HG03469 (cell line): Measurements from ENCODE around the gene PRKD1.

Experiments used
- ATAC-seq: cut with Tn5 transposase; IDR thresholded peaks from one replicate; pipeline ENCODE4 v1.9.1; 2021; ENCODE audit warnings: mild to moderate bottlenecking, moderate library complexity, moderate number of reproducible peaks; ENCODE audit not compliant: unreplicated experiment

Gene PRKD1

DNA sequence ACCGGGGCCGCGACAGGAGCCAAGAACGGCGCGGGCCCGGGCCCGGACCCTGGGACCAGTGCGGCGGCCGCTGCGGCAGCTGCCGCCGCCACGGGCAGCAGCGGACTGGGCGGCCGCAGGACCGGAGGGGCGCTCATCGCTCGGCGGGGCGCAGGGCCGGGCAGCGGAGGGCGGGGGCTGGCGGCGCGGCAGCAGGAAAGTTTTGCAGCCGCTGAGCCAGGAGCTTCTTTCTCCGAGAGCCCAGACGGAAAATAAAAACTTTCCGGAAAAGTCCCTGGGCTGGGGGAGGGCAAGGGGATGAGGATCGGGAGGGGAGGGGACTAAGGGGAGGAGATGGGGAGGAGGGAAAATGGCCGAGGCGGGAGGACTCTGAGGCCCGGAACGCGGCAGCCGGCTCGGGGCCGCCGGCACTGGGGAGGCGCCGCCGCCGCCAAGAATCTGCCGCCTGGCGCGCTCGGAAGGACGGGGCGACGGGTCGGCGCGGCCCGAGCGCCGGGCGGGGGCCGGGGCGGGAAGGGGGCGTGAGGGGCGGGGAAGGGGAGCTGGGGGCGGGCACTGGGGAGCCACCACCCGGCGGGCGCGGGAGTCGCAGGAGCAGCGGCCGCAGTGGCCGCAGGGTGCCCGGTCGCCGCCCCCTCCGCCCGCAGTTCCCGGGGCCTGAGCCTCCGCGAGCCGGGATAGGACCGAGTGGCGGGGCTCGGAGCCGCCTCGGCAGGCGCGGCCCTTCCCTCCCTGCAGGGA, at the start of gene PRKD1:
Gene PRKD1, minus strand, starts transcription at position 472 of the 741 bp plus-strand sequence.
- ATAC-seq: no peak

DNA sequence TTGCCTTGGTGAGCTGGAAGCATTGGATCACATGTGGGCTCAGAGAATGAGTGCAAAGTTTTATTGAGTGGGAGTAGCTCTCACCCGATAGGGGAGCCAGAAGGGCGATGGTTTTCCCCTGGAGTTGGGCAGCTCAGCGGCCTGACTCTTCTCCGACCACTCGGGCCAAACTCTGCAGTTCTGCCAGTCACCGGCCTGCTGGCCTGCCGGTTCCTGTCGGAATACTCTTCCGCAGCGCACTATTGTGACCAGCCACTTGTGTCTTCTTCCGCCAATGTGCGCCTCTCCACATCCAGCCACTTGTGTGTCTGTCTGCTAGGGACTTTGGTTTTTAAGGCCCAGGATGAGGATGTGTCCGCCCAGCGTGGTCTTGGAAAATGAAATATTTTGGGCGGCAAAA, 43.5 kb upstream of the PRKD1 start:
- no peak for ATAC-seq

DNA sequence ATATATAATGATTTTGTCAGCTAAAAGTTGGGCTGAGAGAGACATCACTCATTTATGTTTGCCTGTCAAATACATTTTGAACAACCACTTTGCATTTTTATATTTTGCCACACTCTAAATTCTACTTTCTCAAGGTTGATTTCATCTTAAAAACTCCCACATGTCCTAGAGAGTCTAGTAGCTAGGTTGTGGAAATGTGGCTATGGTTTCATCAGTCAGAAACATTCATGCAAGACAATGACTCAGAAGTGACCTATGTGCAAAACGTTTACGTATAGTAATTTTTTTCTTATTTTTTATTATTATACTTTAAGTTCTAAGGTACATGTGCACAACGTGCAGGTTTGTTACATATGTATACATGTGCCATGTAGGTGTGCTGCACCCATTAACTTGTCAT, 27.4 kb upstream of the PRKD1 start:
- no peak for ATAC-seq

DNA sequence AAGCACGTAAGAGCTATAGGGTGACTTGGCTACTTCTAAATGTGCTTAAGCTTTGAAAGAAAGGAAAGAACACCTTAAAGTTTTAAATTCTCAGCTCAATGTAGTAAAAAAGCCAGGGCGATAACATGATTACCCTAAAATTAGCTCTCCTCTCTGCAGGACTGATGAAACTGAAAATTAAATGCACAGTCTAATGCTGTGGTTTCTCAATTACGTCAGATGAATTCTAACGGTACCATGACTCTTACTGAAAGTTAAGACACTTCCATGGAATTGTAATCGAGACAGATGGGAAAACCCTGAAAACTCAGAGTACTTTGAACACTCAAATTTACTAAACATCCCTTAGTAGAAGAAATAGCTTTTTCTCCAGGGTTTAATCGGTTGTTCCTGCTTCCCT, 25.9 kb upstream of the PRKD1 start:
- ATAC-seq: no peak

DNA sequence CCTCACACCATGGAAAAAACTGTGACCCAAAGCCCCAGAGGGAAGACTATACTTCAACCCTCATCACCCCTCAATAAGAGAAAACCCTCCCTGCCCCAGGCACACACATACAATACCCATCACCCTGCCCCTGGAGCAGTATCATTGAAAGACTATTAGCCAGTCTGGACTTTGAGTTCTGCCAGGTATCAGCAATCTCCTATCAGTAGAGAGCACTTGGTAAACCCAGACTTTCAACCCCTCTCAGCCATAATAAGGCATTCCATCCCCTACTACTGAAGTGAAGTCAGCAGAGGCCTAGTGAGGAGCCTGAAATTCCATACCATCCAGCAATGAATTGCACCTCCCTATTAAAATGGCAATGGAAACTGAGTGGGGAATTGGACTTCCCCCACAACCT, 16.4 kb upstream of the PRKD1 start:
- ATAC-seq: no peak

DNA sequence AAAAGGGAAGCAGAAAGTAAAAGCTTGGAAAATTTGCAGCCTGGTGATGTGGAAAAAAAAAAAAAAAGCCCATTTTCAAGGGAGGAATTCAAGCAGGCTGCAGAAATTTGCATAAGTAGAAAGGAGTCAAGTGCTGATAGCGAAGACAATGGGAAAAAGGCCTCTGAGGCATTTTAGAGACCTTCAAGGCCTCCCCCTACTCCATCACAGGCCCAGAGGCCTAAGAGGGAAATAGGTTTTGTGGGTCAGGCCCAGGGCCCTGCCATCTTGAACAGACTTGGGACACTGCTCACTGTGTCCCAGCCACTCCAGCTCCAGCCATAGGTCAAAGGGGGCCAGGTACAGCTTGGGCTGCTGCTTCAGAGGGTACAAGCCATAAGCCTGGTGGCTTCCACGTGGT, 13.8 kb upstream of the PRKD1 start:
- ATAC-seq: no peak

DNA sequence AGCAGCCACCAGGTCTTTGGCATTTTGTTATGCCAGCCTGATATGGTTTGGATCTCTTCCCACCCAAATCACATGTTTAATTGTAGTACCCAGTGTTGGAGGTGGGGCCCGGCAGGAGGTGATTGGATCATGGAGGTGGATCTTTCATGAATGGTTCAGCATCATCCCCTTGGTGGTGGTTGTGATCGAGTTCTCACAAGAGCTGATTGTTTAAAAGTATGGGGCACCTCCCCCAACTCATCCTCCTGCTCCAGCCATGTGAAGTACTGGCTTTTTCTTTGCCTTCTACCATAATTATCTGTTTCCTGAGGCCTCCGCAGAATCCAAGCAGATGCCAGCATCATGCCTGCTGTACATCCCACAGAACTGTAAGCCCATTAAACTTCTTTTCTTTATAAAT, 12.8 kb upstream of the PRKD1 start:
- no peak for ATAC-seq

DNA sequence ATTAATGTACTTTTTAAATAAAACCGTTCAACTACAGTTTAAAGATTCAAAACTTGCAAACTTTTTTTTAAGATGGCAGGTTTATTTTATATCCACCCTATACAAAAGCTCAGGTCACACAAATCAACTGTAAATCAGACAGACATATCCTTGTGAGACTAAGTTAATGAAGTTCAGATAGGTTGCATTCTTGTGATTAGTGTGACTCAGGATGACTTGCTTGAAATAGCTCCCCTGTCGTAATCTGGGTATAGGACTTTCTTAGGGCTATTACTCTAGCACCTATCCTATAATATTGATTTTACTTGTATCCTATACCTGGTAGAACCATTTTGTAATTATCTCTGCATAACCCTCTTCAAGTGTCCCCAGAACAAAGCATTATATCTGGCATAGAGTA, 9.5 kb upstream of the PRKD1 start:
- ATAC-seq: no peak

DNA sequence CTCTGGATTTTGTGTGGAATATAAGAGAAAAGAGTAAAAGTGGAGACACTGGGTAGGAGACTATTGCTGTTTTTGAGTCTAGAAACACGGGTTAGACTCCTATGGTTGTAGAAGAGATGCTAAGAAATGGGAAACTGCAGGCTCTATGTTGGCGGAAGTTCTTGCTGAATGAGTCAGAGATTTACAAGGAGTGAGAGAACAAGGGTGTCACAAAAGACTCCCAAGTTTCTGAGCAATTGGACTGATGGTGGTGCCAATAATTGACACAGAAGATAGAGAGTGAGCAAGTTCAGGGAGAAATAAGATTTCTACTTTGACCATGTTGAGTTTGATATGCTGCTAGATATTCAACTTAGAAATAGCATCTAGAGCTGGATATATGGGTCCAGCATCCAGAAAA, 2.6 kb upstream of the PRKD1 start:
- ATAC-seq: no peak

DNA sequence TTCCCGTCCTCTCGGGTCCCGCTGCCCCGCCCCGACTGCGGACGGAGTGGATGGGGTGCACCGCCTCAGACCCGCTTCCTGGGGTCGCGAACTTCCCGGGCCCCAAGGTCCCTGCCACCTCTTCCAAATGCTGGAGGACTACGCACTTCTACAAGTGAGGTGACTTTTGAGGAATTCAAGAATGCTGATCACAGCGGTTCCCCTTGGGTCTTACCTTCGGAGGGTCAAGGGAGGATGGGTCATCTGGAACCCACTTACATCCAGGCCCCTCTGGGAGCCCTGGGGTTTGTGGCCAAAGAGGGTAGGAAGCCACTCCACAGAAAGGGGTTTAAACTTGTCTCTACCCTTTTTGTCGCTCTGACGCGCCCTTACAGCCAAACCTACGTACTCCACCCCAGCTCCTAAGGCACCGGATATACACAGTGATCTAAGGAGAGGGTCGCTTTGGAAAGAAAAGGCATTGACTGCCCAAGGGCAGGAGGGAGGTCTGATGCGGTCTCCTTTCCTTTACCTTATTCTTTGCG, 532 bp upstream of the PRKD1 start:
- no peak for ATAC-seq

DNA sequence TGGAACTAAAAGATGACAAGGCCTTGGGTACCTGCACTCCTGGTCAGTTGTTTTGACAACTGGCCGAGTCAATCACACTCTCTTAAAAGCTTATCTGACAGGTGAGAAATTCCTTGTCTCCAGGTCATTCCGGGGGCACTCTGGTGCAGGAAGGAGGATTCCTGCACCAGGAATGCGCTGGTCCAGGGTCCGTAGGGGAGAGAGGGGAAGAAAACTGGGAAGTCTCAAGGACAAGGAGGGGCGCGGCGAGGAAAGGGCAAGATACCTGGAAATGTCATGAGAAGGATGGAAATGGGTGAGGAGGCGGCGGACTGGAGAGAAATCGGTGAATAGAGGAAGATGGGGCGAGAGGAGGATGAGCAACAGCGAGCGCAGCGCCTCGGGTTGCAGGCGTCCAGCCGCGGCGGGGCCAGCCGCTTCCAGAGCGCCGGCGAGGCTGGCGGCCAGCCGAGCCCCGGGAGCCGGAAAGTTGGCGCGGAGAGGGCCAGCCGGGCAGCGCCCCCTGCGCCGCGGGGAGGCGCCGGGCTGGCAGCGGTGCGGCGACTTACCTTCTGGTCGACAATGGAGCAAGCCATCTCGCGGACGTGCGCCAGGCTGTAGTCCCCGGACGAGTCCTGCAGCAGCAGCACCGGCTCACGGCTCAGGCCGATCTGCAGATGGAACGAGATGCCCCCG, 809 bp downstream of the PRKD1 start:
- no peak for ATAC-seq

DNA sequence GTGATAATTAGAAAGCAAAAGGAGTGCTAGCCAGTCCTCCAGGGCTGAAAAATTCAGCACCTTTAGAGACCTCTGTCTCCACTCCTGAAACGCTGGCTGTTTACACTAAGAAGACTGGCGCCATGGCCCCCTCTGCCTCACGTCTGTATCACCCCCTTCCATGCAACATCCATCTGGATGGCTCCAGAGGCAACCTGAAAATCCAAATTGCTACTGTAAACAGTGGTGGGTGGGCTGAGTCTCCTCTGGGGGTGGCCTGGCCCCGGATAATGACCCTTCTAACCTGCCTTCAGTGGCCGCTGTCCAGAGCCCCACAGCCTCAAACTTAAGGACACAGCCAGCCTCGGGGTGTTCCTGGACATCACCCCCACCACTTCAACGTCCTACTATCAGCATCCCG, 1.4 kb downstream of the PRKD1 start:
- no peak for ATAC-seq

DNA sequence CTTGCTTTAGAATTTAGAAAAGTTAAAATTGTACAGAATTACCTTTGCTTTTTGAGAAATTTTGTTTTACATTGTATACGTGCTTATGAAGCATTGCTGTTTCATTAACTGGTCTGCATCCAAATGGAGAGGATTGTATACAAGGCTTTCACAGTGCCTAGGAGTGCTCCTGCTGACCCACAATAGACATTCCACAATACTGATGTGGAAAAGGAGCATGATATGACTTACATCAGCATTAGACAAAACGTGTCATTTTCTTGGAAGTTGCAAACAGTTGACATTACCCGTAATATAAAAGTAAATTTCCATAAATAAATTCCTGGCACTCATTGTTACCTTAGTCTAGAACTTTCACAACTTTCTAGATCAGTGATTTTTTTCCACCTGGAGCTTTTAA, 1.9 kb downstream of the PRKD1 start:
- ATAC-seq: no peak

DNA sequence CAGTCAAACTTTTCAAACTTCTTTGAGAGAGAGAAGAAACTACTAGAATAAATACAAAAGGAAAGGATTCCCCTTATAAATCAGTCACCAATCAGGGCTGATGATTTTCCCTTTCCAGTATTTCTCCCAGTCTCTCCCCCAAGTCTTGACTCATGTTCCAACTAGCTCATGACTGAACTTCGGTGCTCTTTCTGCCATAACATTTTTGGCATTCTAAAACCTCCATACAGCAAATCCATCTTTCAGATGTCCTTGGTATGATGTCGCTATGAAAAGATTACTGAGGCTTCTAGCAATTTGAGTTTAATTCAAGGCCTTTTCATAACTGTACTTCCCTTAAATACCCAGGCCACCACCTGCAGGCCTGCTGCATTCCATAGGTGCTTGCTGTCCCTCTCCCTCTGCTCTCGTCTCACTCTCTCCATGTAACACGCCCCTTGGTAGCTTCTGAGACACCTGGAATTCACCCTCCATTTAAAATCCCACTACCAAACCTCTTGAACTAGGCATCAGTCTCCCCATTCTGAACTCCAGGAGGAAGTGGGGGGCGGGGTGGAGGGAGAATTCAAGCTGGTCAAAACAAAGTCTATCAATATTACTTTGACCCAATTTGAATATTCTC, 2.4 kb downstream of the PRKD1 start:
- no peak for ATAC-seq

DNA sequence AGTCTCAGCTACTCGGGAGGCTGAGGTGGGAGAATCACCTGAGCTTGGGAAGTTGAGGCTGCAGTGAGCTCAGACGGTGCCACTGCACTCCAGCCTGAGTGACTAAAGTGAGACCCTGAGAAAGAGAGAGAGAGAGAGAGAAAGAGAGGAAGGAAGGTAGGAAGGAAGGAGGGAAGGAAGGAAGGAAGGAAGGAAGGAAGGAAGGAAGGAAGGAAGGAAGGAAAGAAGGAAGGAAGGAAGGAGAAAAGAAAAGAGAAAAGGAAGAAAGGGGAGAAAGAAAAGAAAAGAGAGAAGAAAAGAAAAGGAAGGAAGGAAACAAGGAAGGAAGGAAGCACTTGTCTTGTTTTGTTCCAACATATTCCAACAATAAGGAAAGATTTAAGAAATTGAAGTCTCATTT, 7.8 kb downstream of the PRKD1 start:
- ATAC-seq: no peak

DNA sequence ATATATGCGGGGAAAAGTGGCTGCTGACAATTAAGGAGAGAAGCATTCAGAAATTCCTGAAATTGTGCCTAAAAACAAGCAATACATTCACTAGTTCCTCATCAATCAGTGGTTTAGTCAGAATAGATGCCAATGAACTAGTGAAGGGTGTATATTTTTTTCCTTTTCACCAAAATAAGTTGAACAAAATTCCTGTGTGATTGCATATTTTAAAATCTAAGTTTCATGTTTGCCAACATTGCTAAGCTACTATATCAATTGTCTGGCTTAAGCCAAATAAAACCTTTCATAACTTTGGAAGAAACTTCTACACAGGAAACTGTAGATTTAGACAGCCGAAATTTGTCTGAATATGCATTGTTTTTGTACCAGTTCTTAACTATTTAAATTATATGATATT, 8.7 kb downstream of the PRKD1 start:
- no peak for ATAC-seq

DNA sequence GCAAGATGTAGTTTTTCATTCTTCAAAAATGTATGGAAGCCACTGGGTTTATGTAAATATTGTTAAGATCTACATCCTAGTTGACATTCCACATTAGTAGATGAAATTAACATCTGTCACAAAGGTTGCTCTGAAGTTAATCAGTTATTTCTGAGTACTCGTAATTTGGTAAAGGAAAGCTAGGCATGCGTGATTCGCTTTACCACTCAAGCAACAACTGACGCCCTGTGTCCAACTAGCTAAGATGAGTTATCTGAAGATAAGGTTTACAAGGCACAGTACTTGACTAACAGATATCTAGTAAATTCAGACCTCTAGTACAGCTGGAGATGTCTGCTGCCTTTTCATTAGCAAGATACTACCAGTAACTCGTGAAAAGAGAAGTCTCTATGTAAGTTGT, 14.1 kb downstream of the PRKD1 start:
- no peak for ATAC-seq

DNA sequence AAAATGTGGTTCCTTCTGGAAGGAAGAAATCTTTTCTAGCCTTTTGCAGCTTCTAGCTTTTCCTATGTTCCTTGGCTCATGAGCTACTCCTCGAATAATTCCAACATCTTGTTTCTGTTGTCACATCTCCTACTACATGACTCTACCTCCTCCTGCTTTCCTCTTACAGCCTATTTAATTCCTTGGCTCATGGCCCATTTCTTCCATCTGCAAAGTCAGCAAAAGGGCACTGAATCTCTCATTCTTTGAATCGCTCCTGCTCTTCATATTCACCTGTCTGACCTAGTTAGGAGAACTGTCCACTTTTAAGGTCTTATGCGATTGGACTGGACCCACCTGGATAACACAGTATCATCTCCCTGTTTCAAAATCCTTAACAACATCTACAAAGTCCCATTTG, 15.8 kb downstream of the PRKD1 start:
- no peak for ATAC-seq

DNA sequence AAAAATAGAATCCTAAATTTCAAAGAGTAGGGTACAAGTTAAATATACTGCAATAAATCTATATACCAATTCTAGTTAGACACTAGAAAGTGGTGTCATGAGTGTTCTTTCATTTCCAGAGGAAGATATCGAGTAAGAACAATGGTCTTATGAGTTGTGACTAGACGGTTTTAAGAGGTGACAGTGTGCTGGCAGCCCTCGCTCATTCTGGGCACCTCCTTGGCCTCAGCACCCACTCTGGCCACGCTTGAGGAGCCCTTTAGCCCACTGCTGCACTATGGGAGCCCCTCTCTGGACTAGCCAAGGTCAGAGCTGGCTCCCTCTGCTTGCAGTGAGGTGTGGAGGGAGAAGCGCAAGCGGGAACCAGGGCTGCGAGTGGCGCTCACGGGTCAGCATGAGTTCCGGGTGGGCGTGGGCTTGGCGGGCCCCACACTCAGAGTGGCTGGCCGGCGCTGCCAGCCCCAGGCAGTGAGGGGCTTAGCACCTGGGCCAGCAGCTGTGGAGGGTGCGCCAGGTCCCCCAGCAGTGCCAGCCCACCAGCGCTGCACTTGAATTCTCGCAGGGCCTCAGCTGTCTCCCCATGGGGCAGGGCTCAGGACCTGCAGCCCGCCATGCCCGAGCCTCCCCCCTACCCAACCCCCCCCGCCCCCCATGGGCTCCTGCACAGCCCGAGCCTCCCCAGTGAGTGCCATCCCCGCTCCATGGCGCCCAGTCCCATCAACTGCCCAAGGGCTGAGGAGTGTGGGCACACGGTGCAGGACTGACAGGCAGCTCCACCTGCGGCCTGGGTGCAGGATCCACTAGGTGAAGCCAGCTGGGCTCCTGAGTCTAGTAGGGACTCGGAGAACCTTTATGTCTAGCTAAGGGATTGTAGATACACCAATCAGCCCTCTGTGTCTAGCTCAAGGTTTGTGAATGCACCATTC, 18.7 kb downstream of the PRKD1 start:
- ATAC-seq: no peak

DNA sequence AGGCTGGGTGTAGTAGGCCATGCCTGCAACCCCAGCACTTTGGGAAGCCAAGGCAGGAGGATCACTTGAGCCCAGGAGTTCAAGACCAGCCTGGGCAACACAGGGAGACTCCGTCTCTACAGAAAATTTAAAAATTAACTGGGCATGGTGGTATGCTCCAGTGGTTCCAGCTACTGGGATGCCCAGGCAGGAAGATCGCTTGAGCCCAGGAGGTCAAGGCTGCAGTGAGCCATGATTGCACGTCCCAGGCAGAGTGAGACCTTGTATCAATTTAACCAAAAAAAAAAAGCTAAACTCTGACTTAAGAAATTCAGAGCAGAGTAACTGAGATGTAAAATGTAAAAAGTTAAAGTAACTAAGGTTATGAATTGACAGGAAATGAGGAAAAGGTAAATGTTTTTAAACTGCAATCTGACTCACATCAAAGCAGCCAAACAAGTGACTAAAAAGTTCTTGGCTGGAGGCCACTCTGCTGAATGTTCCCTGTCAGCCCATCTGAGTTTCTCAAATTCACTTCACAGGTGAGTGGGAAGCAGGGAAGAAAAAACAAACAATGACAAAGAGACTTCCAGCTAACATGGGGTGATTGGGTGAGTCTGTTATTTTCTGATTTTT, 21.3 kb downstream of the PRKD1 start:
- no peak for ATAC-seq

DNA sequence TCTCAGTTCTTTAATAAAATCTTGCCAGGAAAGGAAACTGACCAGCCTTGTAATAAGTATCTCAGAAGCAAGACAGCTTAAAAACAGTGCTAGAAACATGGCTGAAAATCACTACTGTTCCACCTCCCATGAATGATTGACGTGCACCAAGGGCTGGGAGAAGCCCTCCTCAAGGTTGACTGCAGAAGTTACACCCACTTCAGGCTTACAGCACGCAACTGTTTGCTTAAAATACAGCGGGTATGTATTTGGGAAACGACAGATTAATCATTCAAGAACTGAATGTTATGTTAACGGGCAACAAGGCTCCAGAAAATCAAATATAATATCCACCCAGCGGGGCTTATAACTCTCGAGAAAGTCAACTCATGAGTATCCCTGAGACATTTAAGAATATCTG, 22.1 kb downstream of the PRKD1 start:
- no peak for ATAC-seq
